HG03432 (cell line): ENCODE measurements around the gene OSBPL6.
"Not testable (repeated sequence)": the region's sequence is repeated elsewhere in the genome, so short reads cannot be mapped to it uniquely, and the experiment has no call there.

Experiments
- ATAC-seq: cut with Tn5 transposase; IDR thresholded peaks from one replicate; pipeline ENCODE4 v1.9.1; 2021; ENCODE audit warnings: mild to moderate bottlenecking, moderate library complexity; ENCODE audit not compliant: unreplicated experiment

OSBPL6 gene

GRCh38 chr2:178333851-178334250 is 139.5 kb downstream of the OSBPL6 start:
- ATAC-seq = no peak

- no peak for ATAC-seq
Observed at GRCh38 chr2:178335230-178335629, 140.9 kb downstream of the OSBPL6 start.

DNA sequence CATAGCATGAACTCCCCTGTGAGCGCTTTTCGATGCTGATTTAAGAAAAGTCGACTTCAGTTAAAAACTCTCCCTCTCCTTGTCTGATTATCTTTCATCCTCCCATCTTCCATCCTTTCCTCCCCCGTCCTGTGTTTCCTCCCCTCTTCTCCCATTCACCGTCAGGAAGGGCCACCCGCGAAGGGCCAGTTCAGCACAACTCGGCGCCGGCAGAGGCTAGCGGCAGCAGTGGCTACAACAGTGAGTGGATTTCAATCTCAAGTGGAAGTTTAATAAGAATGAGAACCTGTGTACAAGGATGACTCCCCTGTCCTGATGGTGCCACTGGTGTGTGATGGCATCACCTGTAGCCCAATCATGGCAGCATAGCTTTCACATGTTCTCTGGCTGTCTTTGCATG is 149.8 kb downstream of the OSBPL6 start:
- no peak for ATAC-seq

DNA sequence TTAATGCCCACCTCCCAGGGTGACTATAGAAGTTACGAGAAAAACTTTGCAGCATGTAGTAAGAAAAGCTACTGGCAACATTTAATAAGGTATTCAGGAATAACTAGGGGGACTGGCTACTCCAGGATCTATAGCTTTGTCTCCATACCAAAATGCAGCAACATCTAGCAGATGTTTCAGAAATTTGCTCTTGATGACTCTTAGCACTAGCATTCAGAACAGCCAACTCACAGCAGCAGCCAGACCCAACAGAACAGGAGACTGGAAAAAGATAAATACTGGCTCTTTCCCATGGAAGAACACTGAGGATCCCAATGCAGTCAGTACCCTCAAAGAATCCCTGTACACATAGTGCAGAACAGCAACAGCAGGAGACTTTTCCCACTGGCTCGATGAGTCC is 151.6 kb downstream of the OSBPL6 start:
- no peak for ATAC-seq

GRCh38 chr2:178350051-178350450 is 155.7 kb downstream of the OSBPL6 start:
- ATAC-seq = no peak

DNA sequence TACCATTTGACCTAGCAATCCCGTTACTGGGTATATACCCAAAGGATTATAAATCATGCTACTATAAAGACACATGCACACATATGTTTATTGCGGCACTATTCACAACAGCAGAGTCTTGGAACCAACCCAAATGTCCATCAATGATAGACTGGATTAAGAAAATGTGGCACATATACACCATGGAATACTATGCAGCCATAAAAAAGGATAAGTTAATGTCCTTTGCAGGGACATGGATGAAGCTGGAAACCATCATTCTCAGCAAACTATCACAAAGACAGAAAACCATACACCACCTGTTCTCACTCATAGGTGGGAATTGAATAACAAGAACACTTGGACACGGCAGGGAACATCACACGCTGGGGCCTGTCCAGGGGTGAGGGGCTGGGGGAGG is 163.4 kb downstream of the OSBPL6 start:
- ATAC-seq = not testable (repeated sequence)

DNA sequence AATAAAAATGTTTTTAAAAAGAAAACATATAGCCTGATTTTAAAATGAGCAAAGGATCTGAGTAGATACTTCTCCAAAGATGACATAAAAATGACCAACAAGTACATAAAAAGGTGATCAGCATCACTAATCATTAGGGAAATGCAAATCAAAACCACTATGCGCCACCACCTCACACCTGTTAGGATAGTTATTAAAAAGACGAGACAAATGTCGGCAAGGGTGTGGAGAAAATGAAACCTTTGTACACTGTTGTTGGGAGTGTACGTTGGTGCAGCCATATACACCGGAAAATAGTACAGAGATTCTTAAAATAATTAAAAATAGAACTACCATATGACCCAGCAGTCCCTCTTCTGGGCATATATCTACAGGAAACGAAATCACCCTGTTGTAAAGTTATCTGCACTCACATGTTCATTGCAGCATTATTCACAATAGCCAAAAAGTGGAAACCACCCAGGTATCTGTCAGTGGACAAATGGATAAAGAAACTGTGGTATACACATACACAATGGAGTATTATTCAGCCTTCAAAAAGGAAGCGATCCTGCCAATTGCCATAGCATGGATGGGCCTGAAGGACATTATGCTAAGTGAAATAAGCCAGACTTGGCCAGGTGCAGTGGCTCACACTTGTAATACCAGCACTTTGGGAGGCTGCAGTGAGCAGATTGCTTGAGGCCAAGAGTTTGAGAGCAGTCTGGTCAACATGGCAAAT is 165.0 kb downstream of the OSBPL6 start:
- no peak for ATAC-seq

DNA sequence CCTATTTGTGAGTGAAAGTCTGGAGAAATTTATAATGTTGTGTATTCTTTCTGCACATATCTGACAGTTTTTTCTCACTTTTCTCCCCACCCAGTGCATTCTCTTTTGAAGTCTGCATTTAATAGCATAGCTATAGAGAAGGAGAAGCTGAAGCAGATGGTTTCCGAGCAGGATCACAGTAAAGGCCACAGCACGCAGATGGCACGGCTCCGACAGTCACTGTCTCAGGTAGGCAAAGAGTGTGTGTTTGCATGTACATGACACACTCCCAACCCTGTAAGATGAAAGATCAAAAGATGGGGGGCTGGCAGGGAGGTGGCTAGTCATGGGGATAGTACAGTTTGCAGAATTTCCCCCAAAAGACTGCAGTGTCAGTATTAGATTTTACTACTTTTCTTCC is 167.3 kb downstream of the OSBPL6 start:
- no peak for ATAC-seq

DNA sequence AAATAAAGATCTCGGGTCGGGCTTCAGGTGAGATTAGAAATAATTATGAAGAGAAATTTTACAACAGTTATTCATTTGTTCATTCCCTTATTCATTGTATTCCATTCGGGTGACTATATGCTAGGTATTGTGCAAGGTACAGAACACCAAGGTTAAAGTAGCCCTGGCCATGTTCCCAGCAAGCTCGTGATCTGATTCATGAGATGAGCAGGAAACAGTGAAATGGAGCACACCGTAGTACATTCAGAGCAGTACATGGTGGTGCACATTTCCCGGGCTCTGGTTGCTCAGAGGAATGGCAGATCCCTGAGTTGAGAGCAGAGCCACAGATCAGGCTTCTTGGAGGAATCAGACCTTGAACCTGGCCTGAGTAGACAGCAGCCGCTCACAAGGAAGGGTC is 168.9 kb downstream of the OSBPL6 start:
- no peak for ATAC-seq

DNA sequence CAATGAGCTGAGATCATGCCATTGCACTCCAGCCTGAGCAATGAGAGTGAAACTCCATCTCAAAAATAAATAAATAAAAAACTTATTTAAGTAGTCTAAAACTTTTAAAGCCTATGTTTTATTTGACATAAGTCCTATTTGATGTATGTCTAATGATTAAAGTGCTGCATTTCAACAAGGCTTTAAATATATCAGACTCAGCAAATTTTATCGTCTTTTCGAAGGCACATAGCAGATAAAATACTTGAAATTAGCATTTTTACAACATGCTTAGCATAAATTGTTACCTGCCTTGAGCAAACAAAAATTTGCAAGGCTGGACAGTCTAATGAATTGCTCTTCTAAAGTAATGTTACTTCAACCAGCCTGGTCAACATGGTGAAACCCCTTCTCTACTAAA is 170.8 kb downstream of the OSBPL6 start:
- no peak for ATAC-seq

- ATAC-seq = no peak
Observed at GRCh38 chr2:178366412-178366811, 172.1 kb downstream of the OSBPL6 start.

DNA sequence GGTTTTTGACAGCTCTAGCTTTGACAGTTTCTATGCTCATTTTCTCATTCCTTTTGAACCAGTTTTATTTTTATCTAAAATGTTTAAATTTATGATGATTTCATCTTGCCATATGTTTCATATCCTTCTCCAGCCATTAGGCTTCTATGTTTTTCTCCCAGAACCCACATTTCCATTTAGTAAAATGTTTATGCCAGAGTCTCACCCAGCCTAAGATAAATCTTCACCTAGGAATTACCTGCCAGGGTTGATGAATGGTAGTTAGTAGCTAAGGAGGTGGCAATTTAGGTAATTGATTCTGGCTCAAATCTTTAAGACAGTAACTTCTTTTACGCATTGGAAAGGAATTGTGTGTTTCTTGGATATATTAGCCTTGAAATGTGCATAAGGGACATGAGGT is 173.0 kb downstream of the OSBPL6 start:
- no peak for ATAC-seq

DNA sequence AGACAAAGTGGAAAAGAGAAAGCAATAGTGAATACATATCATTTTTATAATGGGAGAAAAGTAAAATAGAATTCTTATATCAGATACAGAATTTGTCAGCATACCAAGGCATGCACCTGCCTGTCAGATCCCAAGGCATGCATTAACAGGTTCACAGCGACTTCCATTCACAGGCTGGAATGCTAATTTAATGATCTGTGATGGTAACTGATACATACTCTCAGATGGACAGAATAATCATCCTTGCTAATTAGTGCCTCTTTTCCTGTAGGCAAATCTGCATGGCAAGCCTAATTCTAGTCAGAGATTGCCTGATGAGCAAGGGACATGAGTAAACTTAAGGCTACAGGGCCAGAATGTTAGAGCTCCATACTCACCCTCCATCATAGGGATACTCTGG is 180.6 kb downstream of the OSBPL6 start:
- ATAC-seq = no peak

- ATAC-seq = no peak
Observed at GRCh38 chr2:178377046-178377445, 182.7 kb downstream of the OSBPL6 start.

GRCh38 chr2:178379162-178380004 is 185.1 kb downstream of the OSBPL6 start:
- ATAC-seq = no peak

- no peak for ATAC-seq
Observed at GRCh38 chr2:178380763-178381162, 186.5 kb downstream of the OSBPL6 start.

- no peak for ATAC-seq
Observed at GRCh38 chr2:178383718-178384117, 189.4 kb downstream of the OSBPL6 start.

DNA sequence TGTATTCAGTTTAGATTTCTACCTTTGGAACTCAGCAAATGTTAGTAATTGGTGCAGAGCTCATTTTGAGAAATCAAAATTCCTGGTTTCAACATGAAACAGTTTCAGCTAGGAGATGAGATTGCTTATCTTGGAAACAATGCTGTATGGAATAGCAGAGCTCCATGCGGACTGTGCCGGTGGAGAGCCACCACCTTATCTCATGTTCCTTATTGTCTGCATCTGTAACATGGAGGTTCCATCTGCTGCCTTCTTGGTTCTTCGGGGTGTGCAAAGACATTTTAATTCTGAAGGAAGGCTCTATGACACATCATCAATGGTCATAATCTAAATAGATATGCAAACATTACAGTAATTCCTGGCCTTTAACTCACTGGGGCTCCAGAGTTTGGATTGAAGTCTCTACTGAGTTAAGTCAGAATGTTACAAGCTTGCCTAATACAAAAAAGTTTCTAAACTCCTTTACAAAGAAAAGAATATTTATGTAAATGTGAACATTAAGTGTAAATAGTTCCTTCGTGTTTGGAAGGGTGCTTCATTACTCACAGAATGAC is 191.4 kb downstream of the OSBPL6 start:
- no peak for ATAC-seq

DNA sequence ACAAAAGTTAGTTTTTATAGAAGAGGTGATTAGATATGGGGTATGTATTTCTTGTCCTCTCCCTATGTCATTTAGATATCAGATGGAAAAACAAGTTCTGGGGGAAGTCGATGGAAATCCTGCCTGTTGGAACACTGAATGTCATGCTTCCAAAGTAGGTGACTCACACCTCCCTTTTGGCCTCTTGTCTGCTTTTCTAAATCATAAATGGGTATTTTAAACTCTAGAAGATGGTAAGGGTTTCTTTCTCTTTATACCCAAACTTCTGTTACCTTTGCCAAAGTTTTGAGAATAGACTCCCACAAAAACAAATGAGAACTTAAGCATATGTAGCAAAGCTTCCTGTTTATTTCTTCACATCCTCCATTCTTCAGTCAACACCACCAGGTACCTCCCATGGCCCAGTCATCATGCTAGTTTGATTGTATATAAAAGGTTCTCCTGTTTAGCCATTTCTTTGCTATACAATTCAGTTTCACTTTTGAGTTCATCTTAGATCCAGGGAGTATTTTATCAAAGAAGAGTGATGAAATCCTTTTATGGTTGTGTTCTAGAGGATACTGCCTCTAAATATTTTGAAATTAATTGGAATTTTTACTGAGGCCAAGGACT is 192.8 kb downstream of the OSBPL6 start:
- no peak for ATAC-seq

DNA sequence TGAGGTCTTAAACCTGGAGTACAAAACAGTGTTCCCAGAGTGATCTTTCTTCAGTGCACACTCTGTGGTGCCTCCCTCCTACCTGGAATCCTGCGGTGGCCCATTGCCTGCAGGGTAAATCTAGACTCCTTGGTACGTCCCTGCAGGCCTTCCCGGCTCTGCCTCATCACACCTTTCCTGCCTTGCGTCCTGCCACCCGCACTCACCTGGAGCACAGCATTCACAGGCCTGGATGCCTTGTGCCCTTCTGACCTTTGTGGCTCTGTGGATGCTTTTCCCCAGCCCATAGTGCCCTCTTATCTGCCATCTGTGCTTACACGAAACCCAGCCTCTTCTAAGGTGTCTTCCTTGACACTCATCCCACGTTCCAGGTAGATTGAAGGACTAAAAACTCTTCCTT is 194.0 kb downstream of the OSBPL6 start:
- no peak for ATAC-seq

GRCh38 chr2:178391701-178392100 is 197.4 kb downstream of the OSBPL6 start:
- no peak for ATAC-seq

GRCh38 chr2:178392215-178392614 is 197.9 kb downstream of the OSBPL6 start:
- ATAC-seq = no peak
